HL-60 (cell line): ENCODE results near the gene ALMS1.

Source experiments
- DNase-seq, 2 experiments: peaks; one replicate each; pipeline ENCODE4 v3.0.0-alpha.2; 2010 to 2020; ENCODE audit warnings: low read depth in 1 of 2, low spot score in 1 of 2
- H3K27ac ChIP-seq: fragments of 250-450 bp; sonication (Bioruptor Pico); replicated peaks from 2 replicates; pipeline ENCODE4 v1.5.1; 2020; ENCODE audit warnings: mild to moderate bottlenecking, moderate library complexity
- H3K27me3 ChIP-seq: fragments of 250-450 bp; sonication (Bioruptor Pico); 2 replicates; pipeline ENCODE4 v1.5.1; 2021; ENCODE audit warnings: mild to moderate bottlenecking, moderate library complexity; ENCODE audit not compliant: insufficient read depth, poor library complexity, severe bottlenecking
- H3K4me3 ChIP-seq: replicated peaks from 2 replicates; pipeline ENCODE4 v1.5.1; 2011; ENCODE audit warnings: mild to moderate bottlenecking, control low read depth, low read length; ENCODE audit not compliant: insufficient read depth
- CTCF ChIP-seq: IDR thresholded peaks from one replicate; pipeline ENCODE4 v1.5.1; 2011; ENCODE audit warnings: low read length, control low read depth, inconsistent platforms; ENCODE audit not compliant: insufficient read depth
- GABPA ChIP-seq: IDR thresholded peaks from 2 replicates; pipeline ENCODE4 v1.6.1; 2012; ENCODE audit warnings: low read depth
- POLR2AphosphoS5 ChIP-seq: IDR thresholded peaks from 2 replicates; pipeline ENCODE4 v1.6.1; 2012; ENCODE audit warnings: low read depth
- SPI1 ChIP-seq: IDR thresholded peaks from 2 replicates; pipeline ENCODE4 v1.6.1; 2012; ENCODE audit warnings: low read depth, mild to moderate bottlenecking, borderline replicate concordance
- TF ChIP-seq, protein P1 (sequence below): IDR thresholded peaks from 2 replicates; pipeline ENCODE4 v1.6.1; 2012; ENCODE audit warnings: low read depth; ENCODE audit not compliant: insufficient replicate concordance

The ALMS1 gene

DNA sequence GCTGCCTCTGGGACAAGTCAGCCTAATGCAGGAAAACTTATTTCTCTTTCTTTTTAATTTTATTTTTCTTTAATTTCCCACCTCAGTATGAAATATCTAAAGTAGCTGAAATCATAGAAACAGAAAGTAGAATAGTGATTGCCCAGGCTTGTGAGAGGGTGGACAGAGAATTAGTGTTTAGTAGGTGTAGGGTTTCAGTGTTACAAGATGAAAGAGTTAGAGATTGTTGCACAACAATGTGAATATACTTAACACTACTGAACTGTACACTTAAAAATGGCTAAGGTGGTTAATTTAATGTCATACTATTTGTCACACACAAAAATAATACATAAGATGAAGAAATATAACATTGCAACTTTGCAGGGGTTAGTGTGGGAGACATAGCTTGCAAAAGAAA, 175.8 kb downstream of the ALMS1 start:
- Histone ChIP-seq H3K4me3 (no peak overlapping the region), H3K27me3 (no peaks in the 10 kb centered on the region), H3K27ac (no peak overlapping the region)
- TF ChIP-seq POLR2AphosphoS5: no peak
- no peak for TF ChIP-seq GABPA
- TF ChIP-seq SPI1: no peak
- no peak for TF ChIP-seq CTCF
- no peak for DNase-seq

DNA sequence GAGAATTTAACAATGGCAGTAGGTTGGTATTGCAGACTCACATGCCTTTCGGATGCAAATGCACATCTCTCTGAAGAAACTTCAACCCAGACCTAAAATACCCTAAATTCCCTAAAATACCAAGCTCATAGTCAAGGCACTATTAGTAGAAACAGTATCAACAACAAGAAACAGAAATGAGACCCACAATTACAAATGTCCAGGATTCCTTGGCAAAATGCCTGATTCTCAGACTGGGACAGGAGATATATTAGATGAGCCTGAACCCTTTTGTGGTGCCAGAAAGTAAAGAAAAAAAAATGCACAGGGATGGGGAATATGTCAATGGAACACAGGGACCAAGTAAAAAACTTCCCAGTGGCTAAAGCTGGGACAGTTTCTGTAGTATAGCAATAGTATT, 179.3 kb downstream of the ALMS1 start:
- DNase-seq: no peak
- Histone ChIP-seq H3K27ac (no peak overlapping the region), H3K27me3 (no peaks in the 10 kb centered on the region), H3K4me3 (no peak overlapping the region)
- TF ChIP-seq GABPA (no peak), POLR2AphosphoS5 (no peak), CTCF (no peak), SPI1 (no peak)
- TF ChIP-seq, protein P1, sequence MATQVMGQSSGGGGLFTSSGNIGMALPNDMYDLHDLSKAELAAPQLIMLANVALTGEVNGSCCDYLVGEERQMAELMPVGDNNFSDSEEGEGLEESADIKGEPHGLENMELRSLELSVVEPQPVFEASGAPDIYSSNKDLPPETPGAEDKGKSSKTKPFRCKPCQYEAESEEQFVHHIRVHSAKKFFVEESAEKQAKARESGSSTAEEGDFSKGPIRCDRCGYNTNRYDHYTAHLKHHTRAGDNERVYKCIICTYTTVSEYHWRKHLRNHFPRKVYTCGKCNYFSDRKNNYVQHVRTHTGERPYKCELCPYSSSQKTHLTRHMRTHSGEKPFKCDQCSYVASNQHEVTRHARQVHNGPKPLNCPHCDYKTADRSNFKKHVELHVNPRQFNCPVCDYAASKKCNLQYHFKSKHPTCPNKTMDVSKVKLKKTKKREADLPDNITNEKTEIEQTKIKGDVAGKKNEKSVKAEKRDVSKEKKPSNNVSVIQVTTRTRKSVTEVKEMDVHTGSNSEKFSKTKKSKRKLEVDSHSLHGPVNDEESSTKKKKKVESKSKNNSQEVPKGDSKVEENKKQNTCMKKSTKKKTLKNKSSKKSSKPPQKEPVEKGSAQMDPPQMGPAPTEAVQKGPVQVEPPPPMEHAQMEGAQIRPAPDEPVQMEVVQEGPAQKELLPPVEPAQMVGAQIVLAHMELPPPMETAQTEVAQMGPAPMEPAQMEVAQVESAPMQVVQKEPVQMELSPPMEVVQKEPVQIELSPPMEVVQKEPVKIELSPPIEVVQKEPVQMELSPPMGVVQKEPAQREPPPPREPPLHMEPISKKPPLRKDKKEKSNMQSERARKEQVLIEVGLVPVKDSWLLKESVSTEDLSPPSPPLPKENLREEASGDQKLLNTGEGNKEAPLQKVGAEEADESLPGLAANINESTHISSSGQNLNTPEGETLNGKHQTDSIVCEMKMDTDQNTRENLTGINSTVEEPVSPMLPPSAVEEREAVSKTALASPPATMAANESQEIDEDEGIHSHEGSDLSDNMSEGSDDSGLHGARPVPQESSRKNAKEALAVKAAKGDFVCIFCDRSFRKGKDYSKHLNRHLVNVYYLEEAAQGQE: no peak

GRCh38 chr2:73566288-73566878, 180.7 kb downstream of the ALMS1 start:
- no peak for DNase-seq
- TF ChIP-seq, protein P1: no peak
- TF ChIP-seq GABPA (no peak), SPI1 (no peak)
- H3K27me3 ChIP-seq: no peaks in the 10 kb centered on the region
- H3K4me3 ChIP-seq: no peak overlapping the region
- no peak overlapping the region for H3K27ac ChIP-seq

GRCh38 chr2:73575261-73575660, 189.6 kb downstream of the ALMS1 start:
- no peak for DNase-seq
- H3K27ac ChIP-seq: no peak overlapping the region
- no peak overlapping the region for H3K4me3 ChIP-seq
- H3K27me3 ChIP-seq: no peaks in the 10 kb centered on the region
- TF ChIP-seq CTCF (no peak), SPI1 (no peak), POLR2AphosphoS5 (no peak), GABPA (no peak)
- TF ChIP-seq, protein P1: no peak
